ENCODE measurements around the gene CLSTN1. TPM values are rescaled to one million over a fixed set of nuclear protein-coding genes. Genes with fewer than 3 reads are reported as not detected.

The CLSTN1 gene
- polyA plus RNA-seq, 1 of the 3 experiments (the other 2 are of a cell fraction) = 59.6 TPM

DNA sequence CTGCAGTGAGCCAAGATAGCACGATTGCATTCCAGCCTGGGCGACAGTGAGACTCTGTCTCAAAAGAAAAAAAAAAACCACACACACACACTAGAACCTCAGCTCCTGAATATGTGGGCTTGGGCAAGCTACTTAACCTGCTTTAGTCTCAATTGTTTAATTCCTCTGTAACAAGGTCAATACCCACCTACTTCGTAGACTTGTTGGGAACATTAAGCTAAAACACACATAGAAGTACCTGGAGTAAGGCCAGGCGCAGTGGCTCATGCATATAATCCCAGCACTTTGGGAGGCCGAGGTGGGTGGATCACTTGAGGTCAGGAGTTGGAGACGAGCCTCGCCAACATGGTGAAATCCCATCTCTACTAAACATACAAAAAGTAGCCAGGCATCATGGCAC, 77.1 kb downstream of the CLSTN1 start:
- H3K9me3 ChIP-seq = no peaks in the 10 kb centered on the region
- no peaks in the 10 kb centered on the region for H3K27me3 ChIP-seq (ENCODE audit: insufficient read depth)
- H3K9ac ChIP-seq = no peak overlapping the region
- H3K4me2 ChIP-seq = no peak overlapping the region
- no peaks in the 10 kb centered on the region for H3K9me2 ChIP-seq
- no peak overlapping the region for H3K27ac ChIP-seq (ENCODE audit: low read depth in 2 of 2, low read length in 1 of 2)
- H3K4me3 ChIP-seq (ENCODE audit: low read depth in 2 of 2, low read length in 1 of 2) = no peak overlapping the region
- no peaks in the 10 kb centered on the region for H4K20me1 ChIP-seq (ENCODE audit: insufficient read depth)
- WGBS (ENCODE audit: low lambda C conversion rate) = 96% methylated on average over 7 of the region's 7 CpGs
- CTCF ChIA-PET = interaction anchor here (0.8 to 2.2 kb wide), 4 partner anchors 9 to 119 kb away, joined by 3 to 7 read pairs (median 3); no protein-coding TSS in a partner anchor
- peaks cover 19 to 23% of the 10 kb centered on the region in 2 experiments for H3K36me3 ChIP-seq (replicated peaks in 1 of 2; ENCODE audit: control insufficient read depth in 1 of 2, insufficient read depth in 2 of 2, low read length in 1 of 2)
- POLR2A ChIA-PET = no interaction called here
- no peaks in the 10 kb centered on the region for H3K4me1 ChIP-seq (ENCODE audit: control insufficient read depth in 1 of 2, insufficient read depth in 2 of 2, low read depth in 1 of 2, low read length in 1 of 2)
- peaks cover 3% of the 10 kb centered on the region; the same call in 1 of the 2 replicates for H3K79me2 ChIP-seq (ENCODE audit: insufficient read depth)
- no peaks in the 10 kb centered on the region for H3F3A ChIP-seq (replicated peaks; ENCODE audit: insufficient read depth)
- no peak overlapping the region for H2AFZ ChIP-seq (ENCODE audit: low read depth)
- TF ChIP-seq ELF1 (IDR thresholded peaks at IDR 0.05) = no peak
- TF ChIP-seq, protein P1, sequence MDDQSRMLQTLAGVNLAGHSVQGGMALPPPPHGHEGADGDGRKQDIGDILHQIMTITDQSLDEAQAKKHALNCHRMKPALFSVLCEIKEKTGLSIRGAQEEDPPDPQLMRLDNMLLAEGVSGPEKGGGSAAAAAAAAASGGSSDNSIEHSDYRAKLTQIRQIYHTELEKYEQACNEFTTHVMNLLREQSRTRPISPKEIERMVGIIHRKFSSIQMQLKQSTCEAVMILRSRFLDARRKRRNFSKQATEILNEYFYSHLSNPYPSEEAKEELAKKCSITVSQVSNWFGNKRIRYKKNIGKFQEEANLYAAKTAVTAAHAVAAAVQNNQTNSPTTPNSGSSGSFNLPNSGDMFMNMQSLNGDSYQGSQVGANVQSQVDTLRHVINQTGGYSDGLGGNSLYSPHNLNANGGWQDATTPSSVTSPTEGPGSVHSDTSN (IDR thresholded peaks at IDR 0.05) = no peak
- no peak for TF ChIP-seq FOXM1 (IDR thresholded peaks at IDR 0.05; ENCODE audit: low read depth)
- TF ChIP-seq TAF1 (IDR thresholded peaks at IDR 0.05; ENCODE audit: borderline replicate concordance, low read depth, low read length) = no peak
- no peak for TF ChIP-seq TEAD4 (IDR thresholded peaks at IDR 0.05; ENCODE audit: borderline replicate concordance, insufficient read depth)
- TF ChIP-seq YY1 (IDR thresholded peaks at IDR 0.05; ENCODE audit: low read depth) = no peak
- TF ChIP-seq, protein P2, sequence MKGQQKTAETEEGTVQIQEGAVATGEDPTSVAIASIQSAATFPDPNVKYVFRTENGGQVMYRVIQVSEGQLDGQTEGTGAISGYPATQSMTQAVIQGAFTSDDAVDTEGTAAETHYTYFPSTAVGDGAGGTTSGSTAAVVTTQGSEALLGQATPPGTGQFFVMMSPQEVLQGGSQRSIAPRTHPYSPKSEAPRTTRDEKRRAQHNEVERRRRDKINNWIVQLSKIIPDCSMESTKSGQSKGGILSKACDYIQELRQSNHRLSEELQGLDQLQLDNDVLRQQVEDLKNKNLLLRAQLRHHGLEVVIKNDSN (IDR thresholded peaks at IDR 0.05; ENCODE audit: borderline replicate concordance, low read depth) = no peak
- TF ChIP-seq EZH2phosphoT487 (IDR thresholded peaks at IDR 0.05; ENCODE audit: borderline replicate concordance, low read depth) = no peak
- TF ChIP-seq, protein P3, sequence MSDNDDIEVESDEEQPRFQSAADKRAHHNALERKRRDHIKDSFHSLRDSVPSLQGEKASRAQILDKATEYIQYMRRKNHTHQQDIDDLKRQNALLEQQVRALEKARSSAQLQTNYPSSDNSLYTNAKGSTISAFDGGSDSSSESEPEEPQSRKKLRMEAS (IDR thresholded peaks at IDR 0.05; ENCODE audit: low read depth) = no peak
- no peak for TF ChIP-seq NFIC (IDR thresholded peaks at IDR 0.05; ENCODE audit: borderline replicate concordance)
- TF ChIP-seq, protein P4, sequence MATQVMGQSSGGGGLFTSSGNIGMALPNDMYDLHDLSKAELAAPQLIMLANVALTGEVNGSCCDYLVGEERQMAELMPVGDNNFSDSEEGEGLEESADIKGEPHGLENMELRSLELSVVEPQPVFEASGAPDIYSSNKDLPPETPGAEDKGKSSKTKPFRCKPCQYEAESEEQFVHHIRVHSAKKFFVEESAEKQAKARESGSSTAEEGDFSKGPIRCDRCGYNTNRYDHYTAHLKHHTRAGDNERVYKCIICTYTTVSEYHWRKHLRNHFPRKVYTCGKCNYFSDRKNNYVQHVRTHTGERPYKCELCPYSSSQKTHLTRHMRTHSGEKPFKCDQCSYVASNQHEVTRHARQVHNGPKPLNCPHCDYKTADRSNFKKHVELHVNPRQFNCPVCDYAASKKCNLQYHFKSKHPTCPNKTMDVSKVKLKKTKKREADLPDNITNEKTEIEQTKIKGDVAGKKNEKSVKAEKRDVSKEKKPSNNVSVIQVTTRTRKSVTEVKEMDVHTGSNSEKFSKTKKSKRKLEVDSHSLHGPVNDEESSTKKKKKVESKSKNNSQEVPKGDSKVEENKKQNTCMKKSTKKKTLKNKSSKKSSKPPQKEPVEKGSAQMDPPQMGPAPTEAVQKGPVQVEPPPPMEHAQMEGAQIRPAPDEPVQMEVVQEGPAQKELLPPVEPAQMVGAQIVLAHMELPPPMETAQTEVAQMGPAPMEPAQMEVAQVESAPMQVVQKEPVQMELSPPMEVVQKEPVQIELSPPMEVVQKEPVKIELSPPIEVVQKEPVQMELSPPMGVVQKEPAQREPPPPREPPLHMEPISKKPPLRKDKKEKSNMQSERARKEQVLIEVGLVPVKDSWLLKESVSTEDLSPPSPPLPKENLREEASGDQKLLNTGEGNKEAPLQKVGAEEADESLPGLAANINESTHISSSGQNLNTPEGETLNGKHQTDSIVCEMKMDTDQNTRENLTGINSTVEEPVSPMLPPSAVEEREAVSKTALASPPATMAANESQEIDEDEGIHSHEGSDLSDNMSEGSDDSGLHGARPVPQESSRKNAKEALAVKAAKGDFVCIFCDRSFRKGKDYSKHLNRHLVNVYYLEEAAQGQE (IDR thresholded peaks at IDR 0.05; ENCODE audit: low read depth, low read length) = no peak
- TF ChIP-seq POLR2AphosphoS5 (IDR thresholded peaks at IDR 0.05; ENCODE audit: low read depth, low read length) = no peak
- no peak for TF ChIP-seq NRF1 (IDR thresholded peaks at IDR 0.05; ENCODE audit: low read depth, low read length)
- TF ChIP-seq MXI1 (IDR thresholded peaks at IDR 0.05; ENCODE audit: low read depth, low read length) = no peak
- no peak for TF ChIP-seq TCF12 (IDR thresholded peaks at IDR 0.05)
- DNase-seq = no peak

Measured in SK-N-SH (cell line).